Iris pigment epithelial cell (primary cell): ENCODE data around the gene CLNK.
"Not testable (repeated sequence)": the region's sequence is repeated elsewhere in the genome, so short reads cannot be mapped to it uniquely, and the experiment has no call there.

ENCODE experiments used
- DNase-seq: peaks from one replicate; pipeline ENCODE4 v3.0.0-alpha.2; 2011; ENCODE audit warnings: low read depth

Gene CLNK

DNA sequence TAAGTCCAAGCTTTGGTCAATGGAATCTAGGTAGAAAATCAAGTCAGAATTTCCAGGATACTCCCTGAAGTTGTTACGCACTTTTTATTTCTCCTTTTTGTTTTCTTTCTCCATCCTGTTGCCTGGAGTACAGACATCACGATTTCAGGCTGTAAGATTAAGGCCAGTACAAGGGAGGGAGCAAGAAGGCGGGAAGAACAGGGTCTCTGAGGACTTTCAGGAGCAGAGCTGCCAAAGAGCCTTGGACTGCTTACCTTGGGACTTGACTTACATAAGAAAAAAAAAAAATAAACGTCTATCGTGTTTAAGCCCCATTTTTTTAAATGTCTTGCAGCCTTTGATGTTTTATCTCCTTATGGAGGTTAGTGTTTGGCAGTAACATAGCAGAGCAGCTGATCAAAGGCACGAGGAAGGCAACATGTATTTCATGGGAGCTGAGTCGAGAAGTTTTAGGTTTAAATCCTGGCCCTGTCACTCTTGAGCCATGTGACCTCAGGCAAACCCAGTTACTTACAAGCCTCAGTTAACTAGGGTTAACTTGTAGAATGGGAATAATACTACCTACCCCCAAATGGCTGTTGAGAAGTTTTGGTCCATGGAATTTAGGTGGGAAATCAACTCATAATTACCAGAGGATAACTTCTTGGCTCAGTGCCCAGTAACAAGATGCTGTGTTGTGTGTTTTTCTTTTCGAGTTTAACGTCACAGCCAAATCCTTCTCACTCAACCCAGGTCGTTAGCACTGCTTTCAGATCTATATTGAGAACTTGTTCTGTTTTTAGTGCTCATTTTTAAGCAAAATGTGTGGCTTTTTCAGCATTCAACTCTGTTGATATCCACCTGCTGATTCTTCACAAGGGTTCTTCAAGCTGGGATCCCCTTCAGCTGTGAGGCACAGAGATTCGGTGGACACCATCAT, 106.8 kb downstream of the CLNK start:
- DNase-seq: no peak

DNA sequence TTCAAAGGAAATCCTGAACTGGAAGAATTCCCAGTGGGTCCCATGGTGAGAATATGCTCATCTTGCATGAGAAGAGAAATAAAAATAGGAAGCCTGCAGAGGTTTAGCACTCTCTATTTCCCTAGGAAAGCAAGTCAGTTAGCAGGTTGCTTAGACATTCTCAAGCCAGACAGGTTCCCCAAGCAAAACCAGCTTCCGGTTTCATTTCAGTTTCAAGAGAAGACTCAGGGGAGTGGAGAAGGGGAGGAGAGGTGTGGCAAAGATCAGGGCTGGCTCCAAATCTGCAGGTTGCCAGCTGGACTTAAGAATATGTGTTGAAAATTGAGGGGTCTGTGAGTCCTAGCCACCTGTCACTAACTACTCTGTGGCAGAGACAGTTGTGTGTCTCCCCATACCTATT, 107.5 kb downstream of the CLNK start:
- DNase-seq: no peak

DNA sequence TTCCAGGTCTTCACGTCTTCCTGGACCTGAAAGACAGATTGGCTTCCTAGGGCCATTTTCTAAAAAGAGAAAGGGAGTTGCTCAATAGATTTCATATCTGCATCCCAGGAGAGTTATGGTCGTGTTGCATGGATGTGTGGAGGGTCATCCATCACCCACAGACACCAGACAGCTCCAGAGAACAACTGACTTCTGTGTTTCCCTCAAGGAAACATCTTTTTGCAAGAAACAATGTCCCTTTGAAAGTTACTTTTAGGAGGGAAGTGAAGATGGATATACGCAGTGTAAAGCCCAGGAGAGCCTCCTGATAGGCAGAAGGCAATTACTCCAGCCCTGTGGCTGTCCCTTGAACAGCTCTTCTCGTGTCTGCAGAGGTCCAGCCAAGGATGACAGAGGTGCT, 108.3 kb downstream of the CLNK start:
- DNase-seq: no peak

DNA sequence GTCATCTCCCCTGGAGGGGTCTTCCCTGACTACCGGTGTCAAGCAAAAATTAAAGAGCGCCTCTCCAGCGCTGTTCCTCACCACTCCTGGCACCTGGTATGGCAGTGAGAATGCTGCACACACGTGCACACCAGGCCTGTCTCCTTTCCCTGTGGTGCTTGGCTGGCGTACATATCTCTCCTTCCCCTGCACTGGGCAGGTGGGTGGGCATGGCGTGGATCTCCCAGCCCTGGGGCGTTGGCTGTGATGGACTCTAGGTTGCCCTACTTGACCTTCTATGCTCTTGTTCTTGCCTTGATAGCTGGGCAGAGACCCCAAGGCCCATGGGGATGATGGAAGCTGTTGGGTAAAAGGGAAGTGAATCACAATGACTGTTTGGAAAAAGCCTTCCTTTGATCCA, 109.2 kb downstream of the CLNK start:
- no peak for DNase-seq

DNA sequence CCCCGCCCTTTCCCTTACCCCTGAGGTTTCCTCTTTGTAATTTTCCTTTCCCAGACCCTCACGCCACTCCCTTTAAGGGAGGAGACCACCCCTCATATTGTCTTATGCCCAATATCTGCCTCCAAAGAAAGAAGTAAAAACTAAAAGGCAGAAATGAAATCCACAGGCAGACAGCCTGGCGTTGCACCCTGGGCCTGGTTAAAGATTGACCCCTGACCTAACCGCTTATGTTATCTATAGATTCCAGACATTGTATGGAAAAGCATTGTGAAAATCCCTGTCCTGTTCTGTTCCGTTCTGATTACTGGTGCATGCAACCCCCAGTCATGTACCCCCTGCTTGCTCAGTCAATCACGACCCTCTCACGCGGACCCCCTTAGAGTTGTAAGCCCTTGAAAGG, 110.0 kb downstream of the CLNK start:
- not testable (repeated sequence) for DNase-seq

DNA sequence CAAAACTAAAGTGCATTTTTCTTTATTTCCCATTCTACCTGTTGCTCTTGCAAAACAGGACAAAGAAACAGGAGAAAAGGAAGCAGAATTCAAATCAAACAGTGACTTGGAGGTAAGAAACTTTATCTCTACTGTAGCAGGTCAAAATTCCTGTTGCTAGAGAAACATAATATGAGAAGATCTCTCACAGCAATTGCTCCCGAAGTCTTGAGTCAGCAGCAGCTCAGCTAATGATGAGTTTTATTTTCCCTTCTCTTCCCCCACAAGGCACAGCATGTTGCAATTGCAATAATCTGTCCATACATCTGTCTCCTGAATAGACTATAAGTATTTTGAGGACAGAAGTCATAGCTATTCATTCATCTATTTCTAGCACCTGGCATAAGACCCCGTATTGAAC, 112.7 kb downstream of the CLNK start:
- peak; percentile 23 for DNase-seq

DNA sequence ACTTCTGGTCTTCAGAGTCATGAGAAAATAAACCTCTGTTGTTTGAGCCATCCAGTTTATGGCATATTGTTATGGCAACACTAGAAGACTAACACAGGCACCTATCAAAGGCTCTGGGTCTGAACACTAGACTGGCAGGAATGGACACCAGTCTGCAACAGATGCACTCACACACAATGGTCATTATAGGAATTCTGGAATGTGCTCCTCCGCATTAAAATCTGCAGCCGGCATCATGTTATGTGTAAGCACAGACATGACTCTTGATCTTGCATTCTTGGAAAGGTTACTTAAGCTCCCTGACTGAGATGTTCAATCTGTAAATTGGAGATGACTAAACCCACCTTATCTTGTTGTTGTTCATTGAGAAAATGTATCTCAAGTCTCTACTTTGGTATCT, 115.1 kb downstream of the CLNK start:
- no peak for DNase-seq

DNA sequence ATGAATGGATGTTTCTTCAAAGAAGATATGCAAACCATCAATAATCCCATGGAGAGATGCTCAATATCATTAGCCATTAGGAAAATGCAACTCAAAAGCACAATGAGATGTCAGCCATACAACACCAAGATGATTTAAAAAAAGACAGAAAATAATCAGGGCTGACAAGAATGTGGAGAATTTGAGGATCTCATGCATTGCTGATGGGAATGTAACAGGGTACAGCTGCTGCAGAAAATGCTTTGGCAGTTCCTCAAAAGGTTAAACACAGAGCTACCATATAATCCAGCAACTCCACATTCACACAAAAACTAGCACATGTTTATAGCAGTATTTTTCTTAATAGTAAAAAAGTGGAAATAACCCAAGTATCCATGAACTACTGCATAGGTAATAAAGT, 116.8 kb downstream of the CLNK start:
- no peak for DNase-seq

DNA sequence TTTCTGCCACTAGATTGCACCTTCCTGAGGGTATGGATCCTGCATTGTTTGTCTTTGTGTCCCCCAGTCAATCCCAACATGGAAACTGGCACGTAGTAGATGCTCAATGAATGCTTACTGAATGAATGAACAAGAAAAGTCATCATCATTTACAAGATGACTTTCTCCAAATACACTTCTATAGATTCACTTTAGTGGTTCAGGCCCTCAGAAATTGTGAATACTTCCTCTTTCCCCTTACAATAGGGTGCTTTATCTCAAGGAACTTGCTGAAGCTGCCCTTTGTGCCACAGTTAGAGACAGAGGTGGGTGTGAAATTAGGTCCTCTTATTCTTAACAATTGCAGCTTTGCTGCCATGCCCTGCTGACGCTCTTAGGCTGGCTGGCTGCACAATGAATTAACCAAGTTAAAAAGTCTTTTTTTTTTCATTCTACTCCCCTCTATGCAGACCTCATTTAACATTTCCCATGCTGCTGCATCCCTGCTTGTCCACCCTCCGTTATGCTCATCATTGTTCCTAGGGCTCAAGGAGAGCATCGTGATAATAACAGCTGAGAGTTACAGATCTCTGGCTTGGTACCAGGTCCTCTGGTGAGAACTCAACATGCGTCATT, 119.3 kb downstream of the CLNK start:
- no peak for DNase-seq

DNA sequence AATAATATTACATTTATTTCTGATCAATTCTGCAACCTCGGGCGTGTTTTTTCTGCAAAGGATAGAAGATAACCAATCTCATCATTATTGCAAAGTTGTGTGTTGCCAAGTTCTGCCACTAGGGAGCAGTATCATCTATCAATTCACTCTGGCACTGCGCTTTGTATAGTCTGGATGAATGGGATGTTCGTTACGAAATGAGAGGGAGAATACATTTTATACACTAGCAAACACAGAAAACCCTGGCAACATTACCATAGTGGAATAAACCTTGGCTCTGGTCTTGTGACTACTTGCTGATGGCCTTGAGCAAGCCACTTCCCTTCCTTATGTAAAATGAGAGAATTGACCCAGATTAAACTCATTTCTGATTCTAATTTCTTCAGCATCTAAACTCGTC, 129.9 kb downstream of the CLNK start:
- DNase-seq: peak; percentile 65

DNA sequence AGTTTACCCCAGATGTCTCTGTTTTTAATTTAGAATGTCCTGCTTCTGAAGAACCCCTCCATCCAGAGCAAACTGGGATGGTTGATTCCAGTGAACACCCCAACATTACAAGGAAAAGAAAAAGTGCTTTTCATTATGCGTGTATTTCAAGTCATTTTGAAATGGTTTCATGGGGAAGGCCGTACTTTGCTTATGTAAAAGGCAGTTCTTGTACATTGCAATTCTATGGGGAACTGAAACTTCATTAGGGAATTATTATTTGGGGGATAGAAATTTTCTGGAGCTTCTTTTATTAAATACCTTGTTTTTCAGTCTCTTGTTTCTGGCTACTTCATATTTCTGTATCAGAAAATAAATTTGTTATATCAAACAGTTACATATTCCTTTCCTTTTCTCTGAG, 130.4 kb downstream of the CLNK start:
- no peak for DNase-seq

DNA sequence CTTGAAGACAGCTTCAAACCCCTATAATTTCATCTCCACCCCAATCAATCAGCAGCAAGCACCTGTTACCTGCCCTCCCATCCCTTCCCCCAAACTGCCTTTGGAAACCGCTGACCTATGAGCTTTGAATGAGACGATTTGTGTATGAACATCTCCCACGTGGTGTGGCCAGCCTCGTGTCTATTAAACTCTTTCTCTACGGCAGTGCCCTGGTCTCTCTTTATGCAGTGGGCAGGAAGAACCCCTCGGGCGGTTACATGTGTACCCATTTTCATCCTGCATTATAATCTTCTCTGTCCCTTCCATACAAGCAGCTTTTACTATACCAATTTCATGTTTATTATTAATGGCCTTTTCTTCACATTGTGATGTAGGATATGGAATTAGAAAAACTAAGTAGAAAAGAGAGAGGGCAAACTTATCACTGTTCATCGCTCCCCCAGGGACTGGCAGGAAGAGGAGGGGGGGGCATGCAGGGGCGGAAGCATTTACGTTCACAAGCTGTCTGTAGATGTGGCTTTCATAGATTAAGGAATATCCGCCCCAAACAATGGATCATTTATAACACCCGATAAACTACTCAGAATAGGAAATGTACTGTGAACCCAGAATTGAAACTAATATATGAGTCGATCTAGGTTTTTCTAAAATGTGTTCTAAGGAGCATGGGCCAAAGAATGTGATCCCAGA, 131.8 kb downstream of the CLNK start:
- DNase-seq: no peak

DNA sequence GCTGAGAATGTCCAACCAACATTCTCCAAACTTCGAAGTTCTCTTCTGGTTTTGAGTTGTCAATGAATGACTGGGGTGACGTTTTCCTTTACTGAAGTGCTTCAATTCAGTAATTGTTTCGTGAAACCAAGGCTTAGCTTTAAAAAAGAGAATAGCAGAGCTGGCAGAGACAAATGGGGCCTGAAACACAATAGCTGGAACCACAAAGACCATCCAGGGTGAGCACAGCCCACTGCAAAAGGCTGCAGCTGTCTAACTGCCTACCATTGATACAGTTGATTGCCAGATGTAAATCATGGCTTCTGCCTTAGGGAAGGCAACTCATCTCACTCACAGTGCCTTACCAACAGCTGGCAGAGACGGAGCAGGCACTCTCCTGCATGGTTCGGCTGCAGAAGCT, 148.7 kb downstream of the CLNK start:
- no peak for DNase-seq

DNA sequence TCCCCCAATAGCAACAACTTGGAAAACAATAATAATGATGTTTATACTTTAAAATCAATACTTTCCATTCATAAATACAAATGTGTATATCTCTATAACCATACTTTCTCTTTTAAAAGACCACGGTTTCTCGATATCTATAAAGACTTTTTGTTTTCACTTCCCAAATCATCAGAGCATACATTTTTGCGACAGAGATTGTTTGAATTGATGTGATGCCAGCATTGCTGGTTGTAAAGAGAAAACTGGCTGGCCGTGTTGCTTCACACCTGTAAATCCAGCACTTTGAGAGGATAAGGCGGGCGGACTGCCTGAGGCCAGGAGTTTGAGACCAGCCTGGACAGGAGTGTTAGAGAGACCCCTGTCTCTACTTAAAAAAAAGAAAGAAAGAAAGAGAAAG, 149.7 kb downstream of the CLNK start:
- no peak for DNase-seq

DNA sequence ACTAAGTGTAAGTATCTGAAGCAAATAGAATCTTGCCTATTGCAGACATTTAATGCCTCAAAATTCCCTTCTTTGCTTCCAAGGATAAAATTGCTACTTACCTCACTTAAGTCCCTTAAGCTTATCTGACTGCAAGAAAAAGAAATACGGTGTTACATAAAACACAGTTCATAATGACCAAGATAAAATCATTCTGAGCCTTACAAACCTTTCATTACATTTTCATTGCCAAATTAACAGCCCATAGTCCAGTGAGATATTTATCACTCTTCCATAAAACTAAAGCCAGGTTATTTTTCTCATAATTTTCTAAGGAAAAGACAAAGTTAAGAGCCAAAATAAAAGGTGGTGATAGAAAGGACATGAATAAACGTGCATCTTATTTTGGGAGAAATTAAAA, 152.4 kb downstream of the CLNK start:
- DNase-seq: no peak

DNA sequence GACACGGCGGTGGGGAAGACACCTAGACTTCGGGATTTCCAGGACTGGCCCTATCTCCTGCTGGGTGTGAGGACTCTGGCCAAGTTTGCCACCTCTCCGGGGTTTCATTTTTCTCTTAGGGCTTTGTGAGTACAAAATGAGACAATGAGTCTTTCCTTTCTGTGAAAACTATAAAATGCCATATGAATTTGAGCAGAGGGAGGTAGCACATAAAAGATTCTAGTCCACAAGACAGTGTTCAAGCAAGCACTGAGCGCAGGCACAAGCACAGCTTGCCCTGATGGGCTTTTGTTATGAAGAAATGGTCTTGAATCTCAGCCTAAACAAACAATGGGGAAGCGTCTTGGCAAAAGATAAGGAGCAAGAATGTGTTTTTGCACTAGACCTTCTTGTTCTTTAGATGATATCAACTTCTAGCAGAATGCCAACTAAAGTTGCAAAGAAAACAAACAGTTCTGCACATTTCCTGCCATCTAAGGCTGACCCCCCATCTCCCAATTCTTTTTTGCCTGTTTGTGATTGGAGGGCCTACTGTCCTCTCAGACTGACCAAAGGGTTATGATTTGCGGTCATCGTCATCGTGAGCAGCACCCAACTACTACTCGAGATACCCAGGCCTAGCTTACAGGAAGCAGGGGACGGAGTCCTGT, 154.3 kb downstream of the CLNK start:
- DNase-seq: peak; percentile 50

DNA sequence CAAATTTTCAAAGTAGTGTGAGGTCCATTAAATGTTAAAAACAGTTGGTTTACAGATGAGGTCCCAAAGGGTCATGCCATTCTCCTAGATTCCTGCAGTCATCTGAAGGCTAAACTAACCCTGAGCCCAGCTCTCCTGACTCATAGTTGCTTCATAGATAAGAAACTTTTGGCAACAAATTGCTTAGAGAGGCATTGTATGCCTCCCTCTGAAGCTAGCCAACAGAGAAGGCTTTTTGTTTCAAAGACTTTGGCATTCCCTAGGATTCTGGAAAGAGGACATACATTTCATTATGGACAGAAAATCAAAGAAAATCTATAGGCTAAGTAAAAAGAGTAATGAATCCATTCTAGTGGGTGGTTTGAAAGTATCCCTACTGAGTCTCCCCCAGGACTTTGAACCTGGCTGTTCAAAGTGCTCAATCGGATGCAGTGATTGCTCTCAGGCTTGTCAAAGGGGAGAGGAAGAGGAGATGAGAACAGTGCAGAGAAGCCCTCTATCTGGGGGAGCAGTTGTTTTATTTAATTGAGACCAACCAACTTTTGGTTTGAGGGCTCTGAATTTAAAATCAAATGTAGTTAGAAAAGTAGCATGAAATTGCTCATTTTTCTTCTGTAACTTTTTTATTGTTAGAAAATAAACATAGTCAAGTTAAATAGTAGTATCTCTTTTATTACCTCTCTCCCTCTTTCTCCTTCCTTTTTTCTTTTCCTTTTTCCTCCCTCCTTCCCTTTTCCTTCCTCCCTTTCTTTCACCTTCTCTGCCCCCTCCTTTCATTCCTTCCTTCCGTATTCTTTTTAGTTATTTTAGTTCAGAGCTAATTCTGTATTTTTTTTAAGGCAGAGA, 155.1 kb downstream of the CLNK start:
- peak; percentile 39 for DNase-seq

DNA sequence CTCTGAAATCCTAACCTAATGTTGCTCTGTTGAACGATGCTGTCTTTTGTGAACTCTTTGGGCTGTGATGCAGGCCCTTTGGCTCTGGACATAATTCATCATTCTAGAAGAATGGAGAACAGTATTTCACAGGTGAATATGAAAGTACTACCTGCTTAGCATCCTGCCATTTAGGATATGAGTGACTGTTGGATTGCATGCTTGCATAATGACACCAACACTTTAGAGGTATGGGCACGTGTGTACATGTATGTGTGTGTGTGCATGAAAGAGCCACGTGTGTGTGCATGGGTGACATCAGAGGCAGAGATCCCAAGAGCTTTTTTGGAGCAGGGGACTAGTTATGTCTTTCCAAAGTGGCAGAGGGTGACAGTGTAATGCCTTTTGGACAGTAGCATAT, 157.1 kb downstream of the CLNK start:
- no peak for DNase-seq

DNA sequence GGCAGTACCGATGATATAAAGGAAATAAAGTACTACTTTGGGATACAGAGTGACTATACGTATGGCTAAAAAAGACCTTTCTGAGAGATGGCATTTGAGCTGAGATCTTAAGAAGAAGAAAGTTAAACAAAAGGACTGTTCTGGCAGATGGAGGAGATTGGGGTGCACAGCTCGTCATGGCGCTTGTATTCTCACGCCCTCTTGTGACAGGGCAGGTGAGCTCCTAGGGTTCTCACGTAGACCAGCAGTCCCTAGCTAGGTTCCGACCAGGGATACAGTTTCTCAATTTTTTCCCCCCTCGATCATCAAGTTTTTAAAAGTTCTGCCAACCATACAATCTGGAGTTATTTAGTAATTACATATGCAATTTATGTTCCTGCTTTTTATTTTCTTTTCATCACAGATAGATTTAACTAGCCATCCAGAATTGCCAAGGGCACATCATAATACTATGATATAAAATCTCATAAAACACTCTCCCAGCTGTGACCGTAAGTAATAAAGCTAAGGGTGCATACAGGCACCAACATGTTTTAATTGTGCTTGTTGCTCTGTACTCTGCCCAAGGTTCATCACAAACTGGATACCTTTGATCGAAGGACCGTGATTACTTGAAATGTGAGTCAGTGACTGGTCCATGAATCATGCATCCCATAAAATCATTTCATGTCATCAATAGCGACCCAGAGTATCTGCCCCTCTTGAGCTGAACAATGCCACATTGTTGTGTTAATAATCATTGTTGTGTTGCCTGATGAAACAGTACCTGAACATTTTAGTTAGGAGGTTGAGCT, 157.9 kb downstream of the CLNK start:
- DNase-seq: no peak

DNA sequence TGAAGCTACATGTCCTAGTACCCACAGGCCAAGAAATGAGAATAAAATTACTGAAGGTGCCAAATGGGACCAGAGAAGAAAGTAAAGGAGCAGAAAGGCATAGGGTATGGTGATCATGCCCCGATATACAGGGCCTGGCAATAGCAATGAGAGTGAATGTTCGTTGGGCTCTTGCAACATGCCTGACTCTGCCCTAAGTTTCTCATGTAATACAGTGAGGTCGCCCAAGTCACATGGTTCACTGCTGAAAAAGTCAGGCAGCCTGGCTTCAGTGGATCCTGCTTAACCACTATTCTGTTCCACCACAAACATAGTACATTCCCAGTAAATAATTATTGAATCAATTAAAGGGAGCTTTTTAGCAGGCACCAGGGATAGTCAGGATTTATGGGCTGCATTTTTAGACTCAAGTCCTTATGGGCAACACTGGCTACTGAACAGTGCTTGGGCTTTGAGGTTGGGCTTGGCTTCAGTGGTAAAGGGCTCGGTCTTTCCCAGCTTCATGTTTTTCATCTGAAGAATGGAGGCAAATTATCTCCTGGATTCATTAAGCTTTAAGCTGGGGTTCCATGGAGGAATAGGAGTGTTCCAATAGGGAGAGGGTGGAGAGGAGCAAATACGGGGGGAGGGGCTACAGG, 160.3 kb downstream of the CLNK start:
- DNase-seq: no peak
